HUES48 (cell line): ENCODE data around the gene TSC2.
A peak's percentile ranks its signal among the peaks of the same experiment; 100 is the strongest.

Source experiments
- H3K27ac ChIP-seq: one replicate; pipeline ENCODE4 v1.7.0; 2013; ENCODE audit warnings: low read depth, low read length, inconsistent platforms
- H3K27me3 ChIP-seq: 2 replicates; pipeline ENCODE4 v1.6.1; 2013; ENCODE audit warnings: mild to moderate bottlenecking, low read length; ENCODE audit not compliant: control insufficient read depth, insufficient read depth
- H3K36me3 ChIP-seq: 2 replicates; pipeline ENCODE4 v1.6.1; 2013; ENCODE audit warnings: low read length; ENCODE audit not compliant: control insufficient read depth, insufficient read depth
- H3K4me1 ChIP-seq: 2 replicates; pipeline ENCODE4 v1.6.1; 2013; ENCODE audit warnings: mild to moderate bottlenecking, low read length; ENCODE audit not compliant: control insufficient read depth, insufficient read depth
- H3K4me3 ChIP-seq: 2 replicates; pipeline ENCODE4 v1.5.1; 2013; ENCODE audit warnings: mild to moderate bottlenecking, low read depth, low read length
- H3K9ac ChIP-seq: 2 replicates; pipeline ENCODE4 v1.6.1; 2013; ENCODE audit warnings: mild to moderate bottlenecking, low read depth, low read length, moderate library complexity
- H3K9me3 ChIP-seq: 2 replicates; pipeline ENCODE4 v1.6.1; 2013; ENCODE audit warnings: low read length; ENCODE audit not compliant: control insufficient read depth, insufficient read depth

The TSC2 gene

GRCh38 chr16:2083876-2084780 lies 36.3 kb downstream of the TSC2 start:
- no peak overlapping the region for H3K9ac ChIP-seq
- no peaks in the 10 kb centered on the region for H3K4me1 ChIP-seq
- peaks cover 60% of the 10 kb centered on the region for H3K36me3 ChIP-seq

GRCh38 chr16:2084895-2085625 lies 37.3 kb downstream of the TSC2 start:
- Histone ChIP-seq H3K27me3 (no peaks in the 10 kb centered on the region), H3K27ac (no peak overlapping the region), H3K4me3 (no peak overlapping the region), H3K36me3 (peaks cover 57% of the 10 kb centered on the region), H3K9me3 (no peaks in the 10 kb centered on the region), H3K4me1 (no peaks in the 10 kb centered on the region; the same call in 1 of the 2 replicates), H3K9ac (no peak overlapping the region)

More at GRCh38 chr16:2083876-2084780, 36.3 kb downstream of the TSC2 start:
- H3K4me3 ChIP-seq = no peak overlapping the region
- no peaks in the 10 kb centered on the region for H3K27me3 ChIP-seq
- no peaks in the 10 kb centered on the region for H3K9me3 ChIP-seq
- no peak overlapping the region for H3K27ac ChIP-seq

GRCh38 chr16:2085669-2086068 lies 37.9 kb downstream of the TSC2 start:
- H3K27ac ChIP-seq = no peak overlapping the region
- no peaks in the 10 kb centered on the region for H3K27me3 ChIP-seq
- no peaks in the 10 kb centered on the region for H3K9me3 ChIP-seq
- H3K4me3 ChIP-seq = no peak overlapping the region
- peaks cover 56% of the 10 kb centered on the region for H3K36me3 ChIP-seq
- no peak overlapping the region for H3K9ac ChIP-seq
- H3K4me1 ChIP-seq = no peaks in the 10 kb centered on the region; the same call in 1 of the 2 replicates

- Histone ChIP-seq H3K27ac (no peak overlapping the region), H3K36me3 (peaks cover 56% of the 10 kb centered on the region), H3K9ac (no peak overlapping the region), H3K27me3 (no peaks in the 10 kb centered on the region), H3K4me3 (no peak overlapping the region), H3K4me1 (no peaks in the 10 kb centered on the region; the same call in 1 of the 2 replicates), H3K9me3 (no peaks in the 10 kb centered on the region)
These were observed 38.4 kb downstream of the TSC2 start for GRCh38 chr16:2086106-2086742.

GRCh38 chr16:2086812-2087747 lies 39.3 kb downstream of the TSC2 start:
- H3K9ac ChIP-seq = no peak overlapping the region

GRCh38 chr16:2087748-2088631 lies 40.2 kb downstream of the TSC2 start:
- no peak overlapping the region for H3K27ac ChIP-seq
- no peak overlapping the region for H3K4me3 ChIP-seq
- no peaks in the 10 kb centered on the region for H3K27me3 ChIP-seq
- peaks cover 45% of the 10 kb centered on the region for H3K36me3 ChIP-seq
- peaks cover 4% of the 10 kb centered on the region; the same call in 1 of the 2 replicates for H3K4me1 ChIP-seq
- H3K9ac ChIP-seq = no peak overlapping the region
- H3K9me3 ChIP-seq = no peaks in the 10 kb centered on the region

More at GRCh38 chr16:2086812-2087747, 39.3 kb downstream of the TSC2 start:
- no peaks in the 10 kb centered on the region for H3K9me3 ChIP-seq
- H3K4me1 ChIP-seq = peaks cover 4% of the 10 kb centered on the region; the same call in 1 of the 2 replicates
- no peak overlapping the region for H3K27ac ChIP-seq
- no peaks in the 10 kb centered on the region for H3K27me3 ChIP-seq
- H3K36me3 ChIP-seq = peaks cover 52% of the 10 kb centered on the region
- H3K4me3 ChIP-seq = no peak overlapping the region

GRCh38 chr16:2088759-2089358 lies 41.1 kb downstream of the TSC2 start:
- Histone ChIP-seq H3K27me3 (no peaks in the 10 kb centered on the region), H3K36me3 (peaks cover 42% of the 10 kb centered on the region), H3K9me3 (no peaks in the 10 kb centered on the region), H3K9ac (no peak overlapping the region), H3K4me3 (no peak overlapping the region), H3K4me1 (peaks cover 4% of the 10 kb centered on the region; the same call in 1 of the 2 replicates), H3K27ac (no peak overlapping the region)

GRCh38 chr16:2089706-2090480 lies 42.1 kb downstream of the TSC2 start:
- H3K27me3 ChIP-seq = no peaks in the 10 kb centered on the region
- no peak overlapping the region for H3K27ac ChIP-seq
- no peak overlapping the region for H3K9ac ChIP-seq
- H3K4me3 ChIP-seq = no peak overlapping the region
- H3K9me3 ChIP-seq = no peaks in the 10 kb centered on the region
- H3K4me1 ChIP-seq = peaks cover 4% of the 10 kb centered on the region; the same call in 1 of the 2 replicates
- H3K36me3 ChIP-seq = peaks cover 44% of the 10 kb centered on the region

- Histone ChIP-seq H3K27me3 (no peaks in the 10 kb centered on the region), H3K9me3 (no peaks in the 10 kb centered on the region), H3K4me3 (peak overlapping the region; percentile 56; the same call in 1 of the 2 replicates), H3K27ac (no peak overlapping the region), H3K9ac (no peak overlapping the region), H3K36me3 (peaks cover 44% of the 10 kb centered on the region), H3K4me1 (peaks cover 4% of the 10 kb centered on the region; the same call in 1 of the 2 replicates)
These were observed 42.6 kb downstream of the TSC2 start for GRCh38 chr16:2090481-2090776.
